Right lobe of liver (tissue), 4 donors: Measurements from ENCODE around the gene BRINP3.

Experiments
- CTCF ChIP-seq, 4 donors: fragments of 200-600 bp in 3 of 4; fragments of 450-650 bp in 1 of 4; IDR thresholded peaks; one replicate each; pipeline versions ENCODE4 v1.5.1 to v1.8.0; 2016 to 2022; ENCODE audit warnings: antibody characterized with exemption in 4 of 4, mild to moderate bottlenecking in 2 of 4
- POLR2A ChIP-seq: fragments of 450-650 bp; IDR thresholded peaks from one replicate; pipeline ENCODE4 v1.6.1; 2017; ENCODE audit warnings: antibody characterized with exemption, mild to moderate bottlenecking
- donor health status: DM: no; HTN: no; CAD: no.
- donor health status: DM: no; HTN: no; CAD: no.
- donor health status: DM: no; HTN: yes; CAD: no.

GRCh38 chr1:190497565-190497964 lies 19.9 kb upstream of the BRINP3 start:
- TF ChIP-seq CTCF (IDR thresholded peaks at IDR 0.05) (no peak), POLR2A (no peak)
